H1 (cell line): ENCODE measurements around the gene ZNF624. TPM values are rescaled to one million over a fixed set of nuclear protein-coding genes. Genes with fewer than 3 reads are reported as not detected.
A peak's percentile ranks its signal among the peaks of the same experiment; 100 is the strongest.

Experiments used
- CTCF ChIA-PET: fragments of 300-600 bp; sonication (Branson Sonifier 250); formaldehyde crosslinking; loops from one replicate; lab custom pipeline; 2021; ENCODE audit not compliant: partially characterized antibody; lab: Charles Lee
- POLR2A ChIA-PET: fragments of 300-600 bp; sonication (Branson Sonifier 250); formaldehyde crosslinking; loops from one replicate; lab custom pipeline; 2021; ENCODE audit warnings: inconsistent platforms; ENCODE audit not compliant: partially characterized antibody; lab: Charles Lee
- DNase-seq, 2 experiments: peaks; one replicate each; pipeline versions ENCODE4 v3.0.0 to v3.0.0-alpha.2; 2010 to 2022; ENCODE audit warnings: low spot score in 2 of 2, low read depth in 1 of 2, mixed read lengths in 1 of 2
- FAIRE-seq: peaks from 2 replicates; lab custom pipeline; 2011; peaks lifted over from hg19 to GRCh38; lab: Jason Lieb, UNC
- H2AFZ ChIP-seq: 2 replicates; pipeline ENCODE4 v1.8.1; 2012; ENCODE audit warnings: low read length, inconsistent platforms
- H2AK5ac ChIP-seq: 2 replicates; pipeline ENCODE4 v1.6.1; 2013; ENCODE audit warnings: low read depth, low read length
- H2BK120ac ChIP-seq: replicated peaks from 2 replicates; pipeline ENCODE3; 2013; ENCODE audit warnings: low read depth, low read length, inconsistent platforms
- H2BK12ac ChIP-seq: 2 replicates; pipeline ENCODE4 v1.6.1; 2013; ENCODE audit warnings: low read depth, low read length
- H2BK15ac ChIP-seq: 2 replicates; pipeline ENCODE4 v1.6.1; 2013; ENCODE audit warnings: low read length
- H2BK20ac ChIP-seq: 2 replicates; pipeline ENCODE4 v1.6.1; 2013; ENCODE audit warnings: low read length
- H2BK5ac ChIP-seq: 2 replicates; pipeline ENCODE4 v1.6.1; 2013; ENCODE audit warnings: low read depth, low read length
- H3K14ac ChIP-seq: 2 replicates; pipeline ENCODE4 v1.6.1; 2013; ENCODE audit warnings: inconsistent platforms; ENCODE audit not compliant: insufficient read length
- H3K18ac ChIP-seq: 2 replicates; pipeline ENCODE4 v1.6.1; 2013; ENCODE audit warnings: low read length; ENCODE audit errors: extremely low read depth
- H3K23ac ChIP-seq: 2 replicates; pipeline ENCODE4 v1.6.1; 2013; ENCODE audit warnings: inconsistent platforms; ENCODE audit not compliant: insufficient read length
- H3K23me2 ChIP-seq: 2 replicates; pipeline ENCODE4 v1.6.1; 2013; ENCODE audit warnings: low read depth, low read length
- H3K27ac ChIP-seq: 2 replicates; pipeline ENCODE4 v1.6.1; 2011; ENCODE audit warnings: low read depth, low read length, inconsistent platforms
- H3K27me3 ChIP-seq, 4 experiments: replicated peaks in 1 of 4; 1 replicate in 1 of 4; 2 replicates in 3 of 4; pipeline versions ENCODE4 v1.6.1 to v1.8.1; 2011 to 2013; ENCODE audit warnings: low read length in 3 of 4, mild to moderate bottlenecking in 3 of 4, inconsistent platforms in 2 of 4, mixed read lengths in 2 of 4, moderate library complexity in 1 of 4; ENCODE audit not compliant: control insufficient read depth in 3 of 4, insufficient read depth in 3 of 4; ENCODE audit errors: extremely low read depth in 1 of 4
- H3K36me3 ChIP-seq, 4 experiments: 2 replicates each; pipeline versions ENCODE4 v1.6.1 to v1.8.1; 2011 to 2013; ENCODE audit warnings: mild to moderate bottlenecking in 4 of 4, low read length in 3 of 4, moderate library complexity in 2 of 4, control low read depth in 1 of 4, inconsistent platforms in 1 of 4; ENCODE audit not compliant: insufficient read depth in 4 of 4, control insufficient read depth in 2 of 4
- H3K4ac ChIP-seq: replicated peaks from 2 replicates; pipeline ENCODE3; 2013; ENCODE audit warnings: low read length, low read depth, mixed read lengths, inconsistent platforms; ENCODE audit not compliant: insufficient read length
- H3K4me1 ChIP-seq, 4 experiments: replicated peaks in 1 of 4; 1 replicate in 1 of 4; 2 replicates in 3 of 4; pipeline versions ENCODE4 v1.6.1 to v1.8.1; 2011 to 2013; ENCODE audit warnings: low read length in 3 of 4, inconsistent platforms in 2 of 4, mixed read lengths in 1 of 4; ENCODE audit not compliant: insufficient read depth in 4 of 4, control insufficient read depth in 3 of 4
- H3K4me2 ChIP-seq, 2 experiments: 2 replicates each; pipeline versions ENCODE4 v1.6.1 to v1.8.1; 2011 to 2013; ENCODE audit warnings: low read depth in 2 of 2, low read length in 2 of 2, control low read depth in 1 of 2, inconsistent platforms in 1 of 2, mild to moderate bottlenecking in 1 of 2; ENCODE audit not compliant: insufficient read depth in 1 of 2
- H3K4me3 ChIP-seq, 4 experiments: fragments of 200-600, 300-600 bp in 1 of 4; sonication (generic), shearing (Covaris generic), sonication (Bioruptor Twin) in 1 of 4; 2 replicates each; pipeline versions ENCODE4 v1.5.1 to v1.8.1; 2011 to 2016; ENCODE audit warnings: low read length in 4 of 4, low read depth in 3 of 4, control low read depth in 2 of 4, inconsistent platforms in 2 of 4, mild to moderate bottlenecking in 2 of 4, mixed read lengths in 1 of 4, moderate library complexity in 1 of 4; ENCODE audit not compliant: insufficient read depth in 2 of 4; ENCODE audit errors: extremely low read depth in 1 of 4
- H3K56ac ChIP-seq: replicated peaks from 2 replicates; pipeline ENCODE3; 2013; ENCODE audit warnings: low read depth, mild to moderate bottlenecking, mixed read lengths, low read length, inconsistent platforms; ENCODE audit not compliant: insufficient read length
- H3K79me1 ChIP-seq: 2 replicates; pipeline ENCODE4 v1.6.1; 2013; ENCODE audit warnings: low read depth, low read length, control low read depth
- H3K79me2 ChIP-seq, 2 experiments: 2 replicates each; pipeline versions ENCODE4 v1.6.1 to v1.8.1; 2012 to 2013; ENCODE audit warnings: low read length in 2 of 2, mild to moderate bottlenecking in 2 of 2, inconsistent platforms in 1 of 2; ENCODE audit not compliant: insufficient read depth in 2 of 2, control insufficient read depth in 1 of 2
- H3K9ac ChIP-seq, 4 experiments: replicated peaks in 1 of 4; 1 replicate in 1 of 4; 2 replicates in 3 of 4; pipeline versions ENCODE4 v1.6.1 to v1.8.1; 2011 to 2013; ENCODE audit warnings: low read depth in 3 of 4, low read length in 3 of 4, control low read depth in 2 of 4, mild to moderate bottlenecking in 2 of 4, moderate library complexity in 2 of 4, inconsistent platforms in 1 of 4; ENCODE audit errors: extremely low read depth in 1 of 4
- H3K9me3 ChIP-seq, 2 experiments: 2 replicates each; pipeline versions ENCODE4 v1.6.1 to v1.8.1; 2012 to 2013; ENCODE audit warnings: mild to moderate bottlenecking in 2 of 2, moderate library complexity in 2 of 2, control low read depth in 1 of 2, inconsistent platforms in 1 of 2, low read depth in 1 of 2, low read length in 1 of 2, mixed read lengths in 1 of 2; ENCODE audit not compliant: insufficient read depth in 2 of 2
- H4K20me1 ChIP-seq, 2 experiments: replicated peaks in 1 of 2; 2 replicates each; pipeline versions ENCODE3 to v1.8.1; 2011 to 2013; ENCODE audit warnings: inconsistent platforms in 2 of 2, low read length in 2 of 2, mild to moderate bottlenecking in 1 of 2; ENCODE audit not compliant: insufficient read depth in 2 of 2, control insufficient read depth in 1 of 2
- H4K5ac ChIP-seq: 2 replicates; pipeline ENCODE4 v1.6.1; 2013; ENCODE audit warnings: low read length, low read depth, mixed read lengths, inconsistent platforms; ENCODE audit not compliant: insufficient read length
- H4K8ac ChIP-seq: 2 replicates; pipeline ENCODE4 v1.8.0; 2013; ENCODE audit warnings: mild to moderate bottlenecking, moderate library complexity, low read length, inconsistent platforms; ENCODE audit not compliant: insufficient read depth; ENCODE audit errors: extremely low read depth
- H4K91ac ChIP-seq: replicated peaks from 2 replicates; pipeline ENCODE3; 2013; ENCODE audit warnings: low read length, mixed read lengths, inconsistent platforms; ENCODE audit not compliant: insufficient read length
- EGR1 ChIP-seq: IDR thresholded peaks from 2 replicates; pipeline ENCODE4 v1.6.1; 2011; ENCODE audit warnings: low read depth, low read length, borderline replicate concordance
- ZNF274 ChIP-seq: IDR thresholded peaks from 2 replicates; pipeline ENCODE4 v1.7.0; 2012; ENCODE audit warnings: low read length, borderline replicate concordance; ENCODE audit errors: extremely low read depth
- WGBS, 2 experiments: shearing (Covaris generic) in 1 of 2; methylation state at CpG; one replicate each; pipeline versions ENCODE4 v1.1.6 to v1.1.7; 2013 to 2015; ENCODE audit warnings: low lambda C conversion rate in 2 of 2, mixed read lengths in 2 of 2, inconsistent platforms in 1 of 2, low coverage in 1 of 2, missing lambda C conversion rate in 1 of 2; ENCODE audit not compliant: insufficient replicate concordance in 2 of 2, insufficient coverage in 1 of 2, insufficient read length in 1 of 2; ENCODE audit errors: extremely low coverage in 1 of 2, missing lambda C conversion rate in 1 of 2; 5-methylcytosine and 5-hydroxymethylcytosine counted together
- polyA plus RNA-seq, 7 experiments: library from polyadenylated mRNA; depleted of rRNA in 3 of 7; stranded (reverse) in 5 of 7; unstranded in 2 of 7; fragments of >200 nt in 5 of 7; fragments of 200-250 nt in 2 of 7; gene quantifications; 1 replicate in 5 of 7; 2 replicates in 1 of 7; 4 replicates in 1 of 7; pipeline versions ENCODE4 v1.2.1 to v1.2.3, GENCODE V29; 2011 to 2013; ENCODE audit warnings: missing spikeins in 2 of 7, mixed read lengths in 2 of 7
- total RNA-seq: library from RNA; stranded (reverse); fragmentation: NEBNext Ultra II Directional; extraction: Animal tissue kit (Norgen Biotek cat#: 25700); gene quantifications from 2 replicates; pipeline ENCODE4 v1.2.1, GENCODE V29; 2021

Gene ZNF624
- total and polyA plus RNA-seq, 2 of the 8 experiments (the other 6 are each of a cell fraction or from before 2014, with no cell fraction given), result 0.39 to 2.5 TPM

GRCh38 chr17:16622540-16623277 is 30.9 kb downstream of the ZNF624 start:
- H3K4me1 ChIP-seq, result no peaks in the 10 kb centered on the region
- H3K4me2 ChIP-seq, result no peak overlapping the region
- H3K27me3 ChIP-seq, result no peaks in the 10 kb centered on the region
- no peak overlapping the region for H4K5ac ChIP-seq
- H3K23ac ChIP-seq, result no peak overlapping the region
- no peak overlapping the region for H3K27ac ChIP-seq
- no peak overlapping the region for H2AK5ac ChIP-seq
- no peaks in the 10 kb centered on the region for H3K79me1 ChIP-seq
- no peak overlapping the region for H3K18ac ChIP-seq
- H2BK5ac ChIP-seq, result no peak overlapping the region
- H4K8ac ChIP-seq, result no peak overlapping the region
- H3K9me3 ChIP-seq, result peaks cover 46 to 55% of the 10 kb centered on the region in 2 experiments
- H2BK12ac ChIP-seq, result no peak overlapping the region
- 91% methylated on average over 5 of the region's 5 CpGs; no CpG with 5 or more reads in 1 of the 2 experiments for WGBS, 2 experiments
- peak; percentile 88 for TF ChIP-seq ZNF274
- TF ChIP-seq EGR1, result no peak
- H2BK20ac ChIP-seq, result no peak overlapping the region
- no peak overlapping the region for H3K4me3 ChIP-seq
- H2AFZ ChIP-seq, result no peak overlapping the region
- H4K20me1 ChIP-seq, result no peaks in the 10 kb centered on the region
- no peak overlapping the region for H2BK15ac ChIP-seq
- no peak for FAIRE-seq
- no peaks in the 10 kb centered on the region for H3K23me2 ChIP-seq
- no peak overlapping the region for H4K91ac ChIP-seq
- no peak overlapping the region for H3K14ac ChIP-seq
- ChIA-PET POLR2A (interaction anchor here (0.5 kb wide), 1 partner anchor 111 kb away, joined by 3 read pairs; no protein-coding TSS in a partner anchor), CTCF (no interaction called here)
- H3K9ac ChIP-seq, result no peak overlapping the region
- no peak overlapping the region for H3K4ac ChIP-seq
- H3K36me3 ChIP-seq, result peaks cover 0 to 20% (median 3%) of the 10 kb centered on the region in 4 experiments; a peak in 5 of 8 replicates
- H3K79me2 ChIP-seq, result no peaks in the 10 kb centered on the region
- no peak overlapping the region for H2BK120ac ChIP-seq
- H3K56ac ChIP-seq, result no peak overlapping the region
- no peak for DNase-seq
